ENCODE data around the gene RPUSD2.
A peak's percentile ranks its signal among the peaks of the same experiment; 100 is the strongest.
"Not testable (repeated sequence)": the region's sequence is repeated elsewhere in the genome, so short reads cannot be mapped to it uniquely, and the experiment has no call there.

The RPUSD2 gene

DNA sequence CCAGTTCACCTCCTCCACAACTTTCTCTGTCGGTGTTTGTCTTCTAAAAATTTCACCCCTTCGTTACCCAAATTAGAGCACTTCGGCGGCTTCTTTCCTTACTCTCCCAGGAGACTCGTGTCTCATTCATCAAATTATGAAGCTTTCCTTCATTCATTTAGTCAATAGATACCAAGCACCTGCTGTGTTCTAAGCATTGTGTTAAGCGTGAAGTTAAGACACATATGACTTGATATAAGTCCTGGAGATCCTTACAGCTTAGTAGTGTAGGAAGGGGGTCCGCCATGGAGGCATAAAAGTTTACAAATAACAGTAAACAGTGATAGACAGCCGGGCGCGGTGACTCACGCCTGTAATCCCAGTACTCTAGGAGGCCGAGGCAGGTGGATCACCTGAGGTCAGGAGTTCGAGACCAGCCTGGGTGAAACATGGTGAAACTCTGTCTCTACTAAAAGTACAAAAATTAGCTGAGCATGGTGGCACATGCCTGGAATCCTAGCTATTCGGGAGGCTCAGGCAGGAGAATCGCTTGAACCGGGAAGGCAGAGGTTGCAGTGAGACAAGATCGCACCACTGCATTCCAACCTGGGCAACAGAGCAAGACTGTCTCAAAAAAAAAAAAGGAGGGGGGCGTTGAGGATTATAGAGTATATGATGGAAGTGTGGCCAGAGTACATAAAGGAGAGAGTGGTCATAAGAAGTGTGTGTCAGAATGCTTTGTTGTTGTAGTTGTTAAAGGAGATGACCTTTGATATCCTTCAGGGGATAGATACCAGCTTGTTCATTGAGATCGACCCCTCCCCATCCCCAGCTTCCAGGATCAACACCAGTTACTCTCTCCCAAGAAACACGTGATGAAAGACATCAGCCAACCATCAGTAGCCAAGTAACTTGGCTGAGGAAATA lies 3.5 kb upstream of the RPUSD2 start:
- DNase-seq: no peak

DNA sequence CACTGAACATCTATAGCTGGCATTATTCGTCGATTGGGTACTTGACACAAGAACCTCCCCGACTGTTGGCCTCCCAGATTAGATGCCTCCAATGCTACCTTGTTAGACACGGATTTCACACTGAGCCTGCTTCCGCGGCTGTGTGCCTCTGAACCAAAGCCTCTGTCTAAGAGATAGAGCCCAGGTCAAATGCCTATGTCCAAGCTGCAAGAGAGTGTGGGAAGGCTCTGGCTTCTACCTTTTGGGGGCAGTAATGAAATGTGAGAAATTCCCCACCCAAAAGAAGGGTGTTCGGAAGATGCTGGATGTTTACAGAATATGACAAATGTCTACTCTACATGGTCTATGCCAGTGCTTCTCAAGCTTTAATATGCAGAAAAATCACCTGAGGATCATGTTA lies 2.0 kb upstream of the RPUSD2 start:
- no peak for DNase-seq

DNA sequence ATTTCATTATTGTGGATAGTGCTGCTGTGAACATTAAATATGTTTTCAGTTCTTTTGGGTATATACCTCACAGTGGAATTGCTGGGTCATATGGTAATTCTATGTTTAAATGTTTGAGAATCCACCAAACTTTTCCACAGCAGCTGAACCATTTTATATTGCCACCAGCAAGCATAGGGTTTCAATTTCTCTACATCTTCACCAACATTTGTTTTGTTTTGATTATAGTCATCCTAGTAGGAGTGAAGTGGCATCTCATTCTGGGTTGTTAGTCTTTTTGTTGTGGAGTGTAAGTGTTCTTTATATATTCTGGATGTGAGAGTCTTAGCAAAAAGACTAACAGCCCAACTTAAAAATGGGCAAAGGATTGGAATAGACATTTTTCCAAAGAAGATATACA lies 6.0 kb downstream of the RPUSD2 start:
- DNase-seq: no peak

DNA sequence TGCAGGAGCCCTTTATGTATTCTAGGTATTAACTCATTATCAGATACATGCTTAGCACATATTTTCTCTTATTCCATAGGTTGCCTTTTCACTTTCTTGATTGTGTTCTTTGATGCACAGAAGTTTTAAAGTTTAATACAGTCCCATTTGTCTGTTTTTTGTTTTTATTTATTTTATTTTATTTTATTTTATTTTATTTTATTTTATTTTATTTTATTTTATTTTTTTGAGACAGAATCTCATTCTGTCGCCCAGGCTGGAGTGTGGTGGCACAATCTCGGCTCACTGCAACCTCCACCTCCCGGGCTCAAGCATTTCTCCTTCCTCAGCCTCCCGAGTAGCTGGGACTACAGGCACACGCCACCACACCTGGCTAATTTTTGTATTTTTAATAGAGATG lies 7.8 kb downstream of the RPUSD2 start:
- DNase-seq: not testable (repeated sequence)

DNA sequence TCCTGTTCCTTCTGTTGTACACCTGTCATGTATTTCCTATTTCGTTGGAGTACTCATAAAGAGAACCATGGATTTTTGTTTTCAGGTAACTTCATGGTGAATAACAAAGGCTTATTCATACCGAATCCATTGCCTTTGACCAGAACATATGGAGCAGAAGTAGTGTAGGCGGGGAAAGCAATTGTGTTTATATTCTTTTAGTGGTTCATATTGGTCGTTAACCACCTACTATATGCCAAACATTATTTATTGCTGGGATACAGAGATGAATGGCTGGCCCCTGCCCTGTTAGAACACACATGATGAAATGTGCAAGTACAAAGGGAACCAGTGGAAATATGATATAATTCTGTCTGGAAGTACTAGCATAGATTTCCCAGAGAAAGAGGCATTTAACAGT lies 9.8 kb downstream of the RPUSD2 start:
- no peak for DNase-seq

DNA sequence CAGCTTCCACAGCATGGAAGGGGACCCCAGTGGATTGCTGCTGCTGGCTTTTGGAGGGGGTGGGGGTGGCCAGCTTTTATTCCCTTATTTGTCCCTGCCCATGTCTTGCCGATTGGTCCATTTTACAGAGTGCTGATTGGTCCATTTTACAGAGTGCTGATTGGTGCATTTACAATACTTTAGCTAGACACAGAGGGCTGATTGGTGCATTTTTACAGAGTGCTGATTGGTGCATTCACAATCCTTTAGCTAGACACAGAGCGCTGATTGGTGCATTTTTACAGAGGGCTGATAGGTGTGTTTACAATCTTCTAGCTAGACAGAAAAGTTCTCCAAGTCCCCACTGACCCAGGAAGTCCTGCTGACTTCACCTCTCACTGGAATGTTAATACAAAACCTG lies 12.7 kb downstream of the RPUSD2 start:
- not testable (repeated sequence) for DNase-seq

DNA sequence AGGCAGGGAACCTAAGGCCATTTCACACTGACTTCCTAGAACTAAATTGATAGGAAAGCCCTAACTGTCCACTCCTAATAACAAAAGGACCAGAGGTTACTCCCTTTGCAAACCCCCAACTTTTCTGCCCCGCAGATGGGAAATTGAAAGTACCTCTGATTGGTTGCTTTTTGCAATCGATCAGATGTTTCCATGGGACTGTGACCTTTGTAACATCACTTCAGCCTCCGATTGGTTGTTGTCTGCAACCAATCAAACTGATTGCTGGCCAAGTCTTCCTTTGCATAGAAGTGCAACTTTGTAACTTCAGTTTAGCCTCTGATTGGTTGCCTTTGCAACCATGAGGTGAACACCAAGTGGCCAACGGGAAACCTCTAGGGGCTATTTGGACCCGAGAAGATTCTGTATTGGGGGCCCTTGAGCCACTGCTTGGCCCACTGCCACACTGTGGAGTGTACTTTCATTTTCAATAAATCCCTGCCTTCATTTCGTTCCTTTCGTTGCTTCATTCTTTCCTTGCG lies 13.7 kb downstream of the RPUSD2 start:
- DNase-seq: peak; percentile 30

DNA sequence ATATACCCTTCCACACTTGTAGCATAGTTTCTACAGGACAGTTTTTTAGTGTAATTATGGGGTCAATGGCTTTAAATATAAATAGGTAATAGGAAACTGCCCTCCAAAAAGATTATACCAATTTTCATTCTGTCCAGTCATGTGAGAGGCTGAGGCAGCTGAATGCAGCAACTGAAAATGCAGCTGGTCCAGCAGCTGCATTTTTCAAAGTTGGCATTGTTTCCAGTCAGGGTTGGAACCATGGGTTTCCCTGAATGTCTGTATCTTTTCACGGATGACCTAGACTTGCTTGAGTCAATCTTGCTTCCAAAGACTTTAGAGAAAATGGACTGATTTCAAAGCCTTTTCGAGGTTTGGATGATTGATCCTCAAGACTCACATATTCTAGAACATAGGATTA lies 15.1 kb downstream of the RPUSD2 start:
- no peak for DNase-seq

DNA sequence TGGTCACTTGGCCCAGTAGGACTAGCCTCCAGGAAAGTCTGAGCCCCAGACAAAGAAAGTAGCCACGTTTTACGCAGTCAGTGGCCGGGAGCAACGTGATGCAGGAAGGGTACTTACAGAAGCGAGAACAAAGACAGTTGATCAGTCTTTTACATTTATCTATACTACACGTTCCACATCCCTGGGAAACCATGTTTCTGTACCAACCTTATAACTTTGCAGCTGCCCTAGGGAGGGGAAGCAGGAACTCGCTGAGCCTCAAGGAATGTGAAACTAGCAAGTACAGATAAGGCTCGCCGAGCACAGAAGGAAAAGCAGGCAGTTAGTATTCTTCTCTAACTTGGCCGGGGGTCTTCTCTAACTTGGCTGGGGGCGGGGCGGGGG lies 21.6 kb downstream of the RPUSD2 start:
- no peak for DNase-seq

DNA sequence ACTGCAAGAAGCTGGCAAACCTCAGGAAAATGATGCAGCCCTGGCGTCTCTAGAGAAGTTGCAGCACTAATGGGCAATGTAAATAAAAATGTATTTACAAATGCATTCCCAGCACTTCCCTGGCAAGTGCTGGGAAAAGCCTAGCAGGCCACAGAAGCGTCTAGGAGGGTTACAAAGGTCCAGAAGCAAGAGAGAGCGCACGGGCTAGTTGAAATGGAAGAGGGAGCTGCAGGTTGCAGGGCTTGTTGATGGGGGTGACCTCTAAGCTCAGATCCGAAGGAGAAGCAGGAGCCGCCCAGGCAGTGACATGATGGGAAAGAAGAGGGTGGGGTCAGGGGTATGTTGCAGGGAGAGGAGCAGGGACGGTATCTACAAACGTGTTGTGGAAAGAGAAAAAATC lies 22.3 kb downstream of the RPUSD2 start:
- no peak for DNase-seq

DNA sequence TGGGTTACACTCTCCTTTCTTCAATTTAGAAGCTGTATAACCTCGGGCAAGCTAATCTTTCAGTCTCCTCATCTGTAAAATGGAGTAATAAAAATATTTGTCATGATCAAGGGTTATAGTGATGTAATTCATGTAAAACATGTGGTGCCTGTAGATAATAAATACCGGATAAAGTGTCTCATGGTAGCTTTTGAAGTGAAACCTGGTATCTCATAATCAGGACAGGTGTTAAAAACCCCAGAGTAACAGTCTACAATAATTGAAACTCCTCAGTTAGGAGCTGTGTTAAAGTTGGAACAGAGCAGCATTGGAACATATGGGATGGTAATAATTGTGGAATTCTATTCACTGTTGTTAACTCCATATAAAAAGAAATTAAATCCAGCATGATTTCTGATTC lies 24.1 kb downstream of the RPUSD2 start:
- no peak for DNase-seq

DNA sequence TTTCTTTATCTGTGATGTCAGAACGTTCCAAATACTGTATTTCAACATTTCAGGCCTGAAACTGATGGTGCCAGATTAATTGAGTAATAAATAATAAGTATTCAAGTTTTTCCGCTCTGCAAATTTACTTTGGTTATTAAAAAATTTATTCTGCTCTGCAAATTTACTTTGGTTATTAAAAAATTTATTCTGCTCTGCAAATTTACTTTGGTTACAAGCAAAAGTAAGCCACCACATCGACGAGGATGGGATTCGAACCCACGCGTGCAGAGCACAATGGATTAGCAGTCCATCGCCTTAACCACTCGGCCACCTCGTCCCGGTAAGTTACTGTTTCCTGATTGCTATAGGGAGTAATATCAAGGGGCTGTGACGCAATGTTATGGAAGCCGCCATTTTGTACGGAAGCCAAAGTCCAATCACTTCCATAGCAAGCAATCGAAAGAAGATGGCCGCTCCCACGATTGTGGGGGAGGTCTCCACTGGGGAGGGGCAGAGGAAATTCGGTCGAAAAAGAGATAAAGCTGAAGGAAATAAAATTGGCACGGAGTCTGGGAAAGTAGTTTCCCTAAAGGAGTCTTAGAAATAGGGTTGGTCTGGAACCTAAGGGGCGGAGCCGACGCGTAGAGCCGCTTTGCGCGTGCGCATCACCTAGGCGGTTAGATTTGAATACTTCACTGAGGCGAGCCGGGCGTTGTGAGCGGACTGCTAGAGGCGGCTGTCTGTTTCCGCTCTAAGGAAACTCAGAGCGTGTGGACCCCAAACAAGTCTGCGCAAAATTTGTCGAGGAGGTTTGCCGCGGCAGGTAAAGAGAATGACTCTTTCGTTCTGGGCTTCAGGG lies 24.7 kb downstream of the RPUSD2 start, which contains the start of gene KNL1:
TSS of gene KNL1 (plus strand) at position 662 of the 841 bp plus-strand sequence. CDS start 8,683 bp downstream, outside the sequence.
- peak; percentile 68 for DNase-seq

DNA sequence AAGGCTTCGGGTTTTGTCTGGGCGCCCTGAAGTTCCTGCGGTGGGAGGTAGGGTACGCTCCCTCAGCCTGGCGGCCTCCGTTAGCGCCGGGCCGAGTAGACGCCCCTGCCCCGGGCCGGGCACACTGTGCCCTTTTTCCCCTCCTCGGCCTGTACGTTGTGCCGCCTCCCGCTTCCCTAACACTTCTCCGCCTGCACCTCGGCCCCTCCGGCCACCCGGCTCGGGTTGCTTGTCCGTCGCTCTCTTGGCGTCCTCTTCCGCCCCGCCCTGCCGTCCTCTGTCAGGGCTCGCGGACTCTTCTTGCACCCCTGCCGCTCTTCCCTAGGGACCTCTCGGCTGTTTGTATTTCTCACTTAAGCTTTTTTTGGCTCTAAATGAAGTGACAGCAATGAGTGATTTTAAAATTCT lies 25.3 kb downstream of the RPUSD2 start:
- no peak for DNase-seq

DNA sequence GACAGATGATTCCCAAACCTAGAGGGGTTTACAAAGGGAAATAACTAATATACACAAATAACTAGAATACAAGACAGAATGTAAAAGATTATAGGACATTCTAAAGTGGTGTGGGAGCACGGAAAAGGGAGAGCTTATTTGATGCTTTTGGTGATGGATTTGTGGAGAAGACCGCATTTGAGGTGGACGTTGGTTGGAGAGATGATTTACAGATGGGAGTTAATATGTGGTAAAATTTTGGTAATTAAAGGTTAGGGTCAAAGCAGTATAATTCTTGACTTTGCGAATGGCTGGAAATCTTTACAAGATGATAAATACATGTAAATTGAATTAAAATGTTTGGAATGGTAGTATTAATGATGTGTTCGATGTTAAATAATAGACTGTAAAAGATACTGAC lies 26.1 kb downstream of the RPUSD2 start:
- no peak for DNase-seq

DNA sequence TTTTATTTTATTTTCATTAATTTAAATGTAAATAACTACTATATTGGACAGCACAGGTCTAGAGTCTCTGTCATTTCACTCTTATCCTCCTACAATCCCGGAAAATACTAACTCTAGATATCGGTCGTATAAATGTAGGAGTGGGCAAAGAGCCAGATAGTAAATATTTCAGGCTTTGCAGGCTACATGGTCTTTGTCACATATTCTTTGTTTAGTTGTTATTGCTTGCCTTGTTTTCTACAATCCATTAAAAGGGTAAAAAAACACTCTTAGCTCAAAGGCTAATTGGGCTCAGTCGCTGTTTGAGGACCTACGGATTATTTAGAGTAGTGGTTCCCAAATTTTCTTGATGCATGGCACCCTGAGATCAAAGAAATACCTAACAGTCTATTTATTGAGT lies 26.7 kb downstream of the RPUSD2 start:
- DNase-seq: no peak

DNA sequence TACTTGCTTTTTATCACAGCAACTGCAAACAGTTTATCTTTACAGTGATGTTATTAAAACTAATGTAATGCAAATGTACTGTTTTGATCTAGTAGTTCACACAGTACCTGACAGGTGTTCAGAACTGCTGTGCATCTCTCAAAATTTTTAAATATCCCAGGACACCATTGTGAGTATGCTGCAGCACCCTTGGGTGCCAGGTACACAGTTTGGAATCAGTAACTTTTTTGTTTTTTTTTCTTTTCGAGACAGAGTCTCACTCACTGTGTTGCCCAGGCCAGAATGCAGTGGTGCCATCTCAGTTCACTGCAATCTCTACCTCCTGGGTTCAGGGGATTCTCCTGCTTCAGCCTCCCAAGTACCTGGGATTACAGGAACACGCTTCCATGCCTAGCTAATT lies 27.9 kb downstream of the RPUSD2 start:
- DNase-seq: no peak

DNA sequence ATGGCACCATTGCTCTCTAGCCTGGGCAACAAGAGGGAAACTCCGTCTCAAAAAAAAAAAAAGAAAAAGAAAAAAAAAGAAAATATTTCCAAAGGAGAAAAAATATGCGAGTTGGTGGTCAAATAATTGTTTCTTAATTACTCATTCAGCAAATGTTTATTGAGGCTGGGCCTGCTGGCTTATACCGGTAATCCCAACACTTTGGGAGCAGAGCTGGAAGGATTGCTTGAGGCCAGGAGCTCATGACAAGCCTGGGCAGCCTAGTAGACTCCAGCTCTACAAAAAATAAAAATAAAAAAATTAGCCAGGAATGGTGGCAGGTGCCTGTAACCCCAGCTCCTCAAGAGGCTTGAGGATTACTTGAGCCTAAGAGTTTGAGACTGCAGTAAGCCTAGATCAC lies 29.0 kb downstream of the RPUSD2 start:
- no peak for DNase-seq

DNA sequence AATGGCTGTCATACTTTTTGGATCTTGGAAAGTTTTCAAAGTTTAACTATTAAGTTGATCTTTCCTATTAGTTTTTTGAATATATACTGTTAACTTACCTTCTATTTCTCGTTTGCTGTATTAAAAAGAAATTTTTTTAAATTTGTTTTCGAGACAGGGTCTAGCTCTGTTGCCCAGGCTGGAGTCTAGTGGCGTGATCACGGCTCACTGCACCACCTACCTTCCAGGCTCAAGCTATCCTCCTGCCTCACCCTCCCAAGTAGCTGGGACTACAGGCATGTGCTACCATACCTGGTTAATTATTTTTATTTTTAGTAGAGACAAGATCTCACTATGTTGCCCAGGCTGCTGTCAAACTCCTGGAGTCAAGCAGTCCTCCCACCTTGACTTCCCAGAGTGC lies 29.6 kb downstream of the RPUSD2 start:
- DNase-seq: no peak

DNA sequence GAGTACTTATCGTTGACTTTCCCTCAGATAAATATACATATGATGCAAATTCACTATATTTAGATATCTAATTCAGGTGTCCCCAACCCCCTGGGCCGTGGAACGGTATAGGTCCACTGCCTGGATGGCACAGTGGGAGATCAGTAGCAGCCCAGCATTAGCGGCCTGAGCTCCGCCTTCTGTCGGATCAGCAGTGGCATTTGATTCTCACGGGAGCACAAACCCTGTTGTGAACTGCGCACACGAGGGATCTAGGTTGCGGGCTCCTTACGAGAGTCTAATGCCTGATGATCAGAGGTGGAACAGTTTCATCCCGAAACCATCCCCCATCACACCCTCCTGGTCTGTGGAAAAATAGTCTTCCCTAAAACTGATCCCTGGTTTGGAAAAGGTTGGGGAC lies 31.9 kb downstream of the RPUSD2 start:
- DNase-seq: no peak

DNA sequence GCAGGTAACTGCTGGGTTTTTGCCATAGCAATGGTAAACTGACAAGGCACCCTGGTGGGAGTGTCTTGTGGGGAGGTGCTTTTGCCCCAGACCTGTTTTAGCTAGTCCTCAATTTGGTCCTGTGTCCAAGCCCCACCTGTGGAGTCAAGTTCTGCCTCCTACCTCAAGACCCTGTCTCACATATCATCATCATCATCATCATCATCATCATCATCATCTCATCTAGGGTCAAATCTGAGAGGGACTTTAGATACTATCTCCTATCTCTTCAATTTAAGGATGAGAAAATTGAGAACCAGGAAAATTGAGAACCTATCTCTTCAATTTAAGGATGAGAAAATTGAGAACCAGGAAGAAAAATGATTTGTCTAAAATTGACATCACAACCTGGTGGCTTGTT lies 34.8 kb downstream of the RPUSD2 start:
- no peak for DNase-seq

DNA sequence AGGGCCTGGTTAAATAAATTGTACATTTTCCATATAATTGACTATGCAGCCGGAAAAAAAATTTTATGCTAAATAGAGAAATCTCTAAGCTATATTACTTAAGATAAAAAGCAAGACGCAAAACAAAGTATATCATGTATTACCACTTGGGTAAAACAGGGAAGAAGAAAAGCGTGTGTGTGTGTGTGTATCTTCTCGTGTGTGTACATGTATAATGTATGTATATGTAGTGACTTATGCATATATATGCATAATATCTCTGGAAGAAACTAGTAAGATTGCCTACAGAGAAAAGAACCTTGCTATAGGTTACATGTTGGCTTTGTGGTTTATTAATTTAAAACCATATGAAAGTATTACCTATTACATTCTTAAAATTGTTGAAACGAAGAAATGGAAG lies 44.0 kb downstream of the RPUSD2 start:
- DNase-seq: no peak

DNA sequence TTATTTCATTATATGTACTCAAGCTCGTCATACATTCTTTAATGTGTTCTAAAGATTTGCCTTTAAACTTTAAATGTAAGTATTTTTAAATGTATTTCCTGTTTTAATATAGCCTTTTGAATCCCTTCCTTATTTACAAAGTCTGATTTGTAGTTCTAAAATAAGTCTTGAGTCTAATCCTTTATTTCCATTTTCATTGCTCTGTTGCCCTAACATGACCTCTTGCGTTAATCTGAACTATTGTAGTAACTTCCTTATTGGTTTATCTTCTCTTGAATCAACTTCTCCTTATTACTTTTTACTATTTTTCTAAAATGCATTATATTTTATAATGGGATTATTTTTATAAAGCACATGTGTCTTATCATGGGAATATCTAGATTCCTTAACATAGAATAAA lies 48.9 kb downstream of the RPUSD2 start:
- no peak for DNase-seq

DNA sequence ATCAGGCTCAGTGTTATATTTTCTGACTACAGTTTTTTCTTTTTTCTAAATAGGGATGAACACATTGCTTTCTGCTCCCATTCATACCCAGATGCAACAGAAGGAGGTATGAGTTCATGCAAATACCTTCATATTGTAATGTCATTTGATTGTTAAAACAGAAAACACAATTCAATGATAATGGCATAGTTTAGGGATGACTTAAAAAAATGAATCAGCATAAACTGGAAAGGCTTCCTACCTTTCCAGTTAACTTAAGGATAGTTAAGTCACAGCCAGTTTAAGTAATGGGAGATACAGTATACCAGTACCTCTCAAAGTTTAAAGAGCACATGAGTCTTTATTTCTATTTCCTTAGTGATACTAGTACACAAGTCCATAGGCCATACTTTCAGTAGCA lies 49.8 kb downstream of the RPUSD2 start:
- DNase-seq: no peak

DNA sequence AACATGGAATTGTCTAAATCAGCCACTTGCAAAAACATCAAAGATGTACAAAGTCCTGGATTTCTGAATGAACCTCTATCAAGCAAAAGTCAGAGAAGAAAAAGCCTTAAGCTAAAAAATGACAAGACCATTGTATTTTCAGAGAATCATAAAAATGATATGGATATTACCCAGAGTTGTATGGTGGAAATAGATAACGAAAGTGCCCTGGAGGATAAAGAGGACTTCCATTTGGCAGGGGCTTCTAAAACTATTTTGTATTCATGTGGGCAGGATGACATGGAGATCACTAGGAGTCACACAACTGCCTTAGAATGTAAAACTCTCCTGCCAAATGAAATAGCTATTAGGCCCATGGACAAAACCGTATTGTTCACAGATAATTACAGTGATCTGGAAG lies 54.3 kb downstream of the RPUSD2 start:
- DNase-seq: no peak

Measured in NCI-H2029 treated with DMSO at 0.1 percent for 48 hours (cell line).